H1 (cell line): ENCODE results near the gene COMMD1.
"Not testable (repeated sequence)": the region's sequence is repeated elsewhere in the genome, so short reads cannot be mapped to it uniquely, and the experiment has no call there.

Experiments
- BRCA1 ChIP-seq: IDR thresholded peaks from 2 replicates; pipeline ENCODE4 v1.6.1; 2012; ENCODE audit warnings: low read depth, low read length, improper control_type of control experiment
- CREB1 ChIP-seq: IDR thresholded peaks from 2 replicates; pipeline ENCODE4 v1.6.1; 2012; ENCODE audit warnings: inconsistent platforms
- EP300 ChIP-seq, 2 experiments: IDR thresholded peaks; 1 replicate in 1 of 2; 2 replicates in 1 of 2; pipeline ENCODE4 v1.6.1; 2011 to 2012; ENCODE audit warnings: low read depth in 2 of 2, low read length in 2 of 2, mild to moderate bottlenecking in 2 of 2, borderline replicate concordance in 1 of 2, inconsistent platforms in 1 of 2, moderate library complexity in 1 of 2
- JUN ChIP-seq: IDR thresholded peaks from 2 replicates; pipeline ENCODE4 v1.6.1; 2011; ENCODE audit warnings: low read depth, mild to moderate bottlenecking, improper control_type of control experiment, low read length
- POLR2A ChIP-seq, 2 experiments: IDR thresholded peaks; 1 replicate in 1 of 2; 2 replicates in 1 of 2; pipeline ENCODE4 v1.6.1; 2011; ENCODE audit warnings: low read depth in 2 of 2, low read length in 2 of 2, mild to moderate bottlenecking in 2 of 2; ENCODE audit errors: control extremely low read depth in 1 of 2
- SP2 ChIP-seq: IDR thresholded peaks from 2 replicates; pipeline ENCODE4 v1.6.1; 2012; ENCODE audit warnings: mild to moderate bottlenecking, low read length, inconsistent platforms
- SRF ChIP-seq: IDR thresholded peaks from 2 replicates; pipeline ENCODE4 v1.6.1; 2011; ENCODE audit warnings: mild to moderate bottlenecking, low read depth, low read length, moderate library complexity
- TAF7 ChIP-seq: optimal IDR thresholded peaks from 2 replicates; pipeline ENCODE3; 2011; ENCODE audit warnings: low read depth, mild to moderate bottlenecking, inconsistent platforms, low read length, moderate library complexity, borderline replicate concordance
- YY1 ChIP-seq: IDR thresholded peaks from 2 replicates; pipeline ENCODE4 v1.6.1; 2011; ENCODE audit warnings: low read depth, mild to moderate bottlenecking, low read length
- ZNF274 ChIP-seq: IDR thresholded peaks from 2 replicates; pipeline ENCODE4 v1.7.0; 2012; ENCODE audit warnings: low read length, borderline replicate concordance; ENCODE audit errors: extremely low read depth
- TF ChIP-seq, protein P1 (sequence below), 3 experiments: IDR thresholded peaks; 1 replicate in 2 of 3; 2 replicates in 1 of 3; pipeline versions ENCODE4 v1.5.1 to v1.6.1; 2011; ENCODE audit warnings: low read length in 3 of 3, mild to moderate bottlenecking in 3 of 3, inconsistent platforms in 2 of 3, low read depth in 1 of 3, moderate library complexity in 1 of 3; ENCODE audit not compliant: insufficient read depth in 1 of 3; ENCODE audit errors: control extremely low read depth in 1 of 3
- TF ChIP-seq, protein P2 (sequence below): IDR thresholded peaks from 2 replicates; pipeline ENCODE4 v1.6.1; 2012; ENCODE audit warnings: low read length, inconsistent platforms
- TF ChIP-seq, protein P3 (sequence below): IDR thresholded peaks from 2 replicates; pipeline ENCODE4 v1.6.1; 2011; ENCODE audit warnings: low read depth, mild to moderate bottlenecking, low read length; ENCODE audit not compliant: insufficient read depth

DNA sequence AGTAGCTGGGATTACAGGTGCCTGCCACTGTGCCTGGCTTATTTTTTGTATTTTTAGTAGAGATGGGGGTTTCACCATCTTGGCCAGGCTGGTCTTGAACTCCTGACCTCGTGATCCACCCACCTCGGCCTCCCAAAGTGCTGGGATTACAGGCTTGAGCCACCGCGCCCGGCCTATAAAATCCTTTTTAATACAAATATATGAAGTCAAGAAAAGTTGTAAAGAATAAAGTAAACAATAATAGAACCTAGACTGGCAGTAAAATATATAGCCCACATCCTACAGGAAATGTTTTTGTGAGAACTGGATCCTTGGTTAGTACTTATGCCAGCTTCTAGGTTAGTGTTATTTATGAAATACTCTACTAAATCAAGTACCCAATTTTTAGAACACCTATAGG, 99.0 kb downstream of the COMMD1 start:
- TF ChIP-seq TAF7; SP2; EP300 (IDR thresholded peaks at IDR 0.05; ENCODE audit: borderline replicate concordance in 1 of 2, low read depth in 2 of 2, low read length in 2 of 2); CREB1; POLR2A (IDR thresholded peaks at IDR 0.05; ENCODE audit: control extremely low read depth in 1 of 2, low read depth in 2 of 2, low read length in 2 of 2); JUN; SRF; BRCA1; YY1; ZNF274: not testable (repeated sequence)
- TF ChIP-seq, protein P1, sequence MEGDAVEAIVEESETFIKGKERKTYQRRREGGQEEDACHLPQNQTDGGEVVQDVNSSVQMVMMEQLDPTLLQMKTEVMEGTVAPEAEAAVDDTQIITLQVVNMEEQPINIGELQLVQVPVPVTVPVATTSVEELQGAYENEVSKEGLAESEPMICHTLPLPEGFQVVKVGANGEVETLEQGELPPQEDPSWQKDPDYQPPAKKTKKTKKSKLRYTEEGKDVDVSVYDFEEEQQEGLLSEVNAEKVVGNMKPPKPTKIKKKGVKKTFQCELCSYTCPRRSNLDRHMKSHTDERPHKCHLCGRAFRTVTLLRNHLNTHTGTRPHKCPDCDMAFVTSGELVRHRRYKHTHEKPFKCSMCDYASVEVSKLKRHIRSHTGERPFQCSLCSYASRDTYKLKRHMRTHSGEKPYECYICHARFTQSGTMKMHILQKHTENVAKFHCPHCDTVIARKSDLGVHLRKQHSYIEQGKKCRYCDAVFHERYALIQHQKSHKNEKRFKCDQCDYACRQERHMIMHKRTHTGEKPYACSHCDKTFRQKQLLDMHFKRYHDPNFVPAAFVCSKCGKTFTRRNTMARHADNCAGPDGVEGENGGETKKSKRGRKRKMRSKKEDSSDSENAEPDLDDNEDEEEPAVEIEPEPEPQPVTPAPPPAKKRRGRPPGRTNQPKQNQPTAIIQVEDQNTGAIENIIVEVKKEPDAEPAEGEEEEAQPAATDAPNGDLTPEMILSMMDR (IDR thresholded peaks at IDR 0.05; ENCODE audit: control extremely low read depth in 1 of 3, insufficient read depth in 1 of 3, low read depth in 1 of 3, low read length in 3 of 3): not testable (repeated sequence)
- TF ChIP-seq, protein P2, sequence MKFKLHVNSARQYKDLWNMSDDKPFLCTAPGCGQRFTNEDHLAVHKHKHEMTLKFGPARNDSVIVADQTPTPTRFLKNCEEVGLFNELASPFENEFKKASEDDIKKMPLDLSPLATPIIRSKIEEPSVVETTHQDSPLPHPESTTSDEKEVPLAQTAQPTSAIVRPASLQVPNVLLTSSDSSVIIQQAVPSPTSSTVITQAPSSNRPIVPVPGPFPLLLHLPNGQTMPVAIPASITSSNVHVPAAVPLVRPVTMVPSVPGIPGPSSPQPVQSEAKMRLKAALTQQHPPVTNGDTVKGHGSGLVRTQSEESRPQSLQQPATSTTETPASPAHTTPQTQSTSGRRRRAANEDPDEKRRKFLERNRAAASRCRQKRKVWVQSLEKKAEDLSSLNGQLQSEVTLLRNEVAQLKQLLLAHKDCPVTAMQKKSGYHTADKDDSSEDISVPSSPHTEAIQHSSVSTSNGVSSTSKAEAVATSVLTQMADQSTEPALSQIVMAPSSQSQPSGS: not testable (repeated sequence)
- TF ChIP-seq, protein P3, sequence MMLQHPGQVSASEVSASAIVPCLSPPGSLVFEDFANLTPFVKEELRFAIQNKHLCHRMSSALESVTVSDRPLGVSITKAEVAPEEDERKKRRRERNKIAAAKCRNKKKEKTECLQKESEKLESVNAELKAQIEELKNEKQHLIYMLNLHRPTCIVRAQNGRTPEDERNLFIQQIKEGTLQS: not testable (repeated sequence)
